BE2C (cell line): ENCODE measurements around the gene JPT2.

Experiments used
- DNase-seq: peaks from one replicate; pipeline ENCODE4 v3.0.0-alpha.2; 2020
- H3K27me3 ChIP-seq: fragments of 250-450 bp; sonication (Bioruptor Pico); 2 replicates; pipeline ENCODE4 v1.5.1; 2020; ENCODE audit warnings: mild to moderate bottlenecking
- H3K36me3 ChIP-seq: fragments of 250-450 bp; sonication (Bioruptor Pico); 2 replicates; pipeline ENCODE4 v1.5.1; 2020; ENCODE audit warnings: mild to moderate bottlenecking
- H3K4me1 ChIP-seq: fragments of 250-450 bp; sonication (Bioruptor Pico); 2 replicates; pipeline ENCODE4 v1.5.1; 2020
- H3K4me3 ChIP-seq: 2 replicates; pipeline ENCODE4 v1.5.1; 2011; ENCODE audit warnings: low read depth, low read length
- H3K9me3 ChIP-seq: fragments of 250-450 bp; sonication (Bioruptor Pico); 2 replicates; pipeline ENCODE4 v1.5.1; 2020
- TF ChIP-seq, protein P1 (sequence below): IDR thresholded peaks from 2 replicates; pipeline ENCODE4 v1.5.1; 2012; ENCODE audit warnings: mild to moderate bottlenecking, low read depth, low read length

JPT2 gene

DNA sequence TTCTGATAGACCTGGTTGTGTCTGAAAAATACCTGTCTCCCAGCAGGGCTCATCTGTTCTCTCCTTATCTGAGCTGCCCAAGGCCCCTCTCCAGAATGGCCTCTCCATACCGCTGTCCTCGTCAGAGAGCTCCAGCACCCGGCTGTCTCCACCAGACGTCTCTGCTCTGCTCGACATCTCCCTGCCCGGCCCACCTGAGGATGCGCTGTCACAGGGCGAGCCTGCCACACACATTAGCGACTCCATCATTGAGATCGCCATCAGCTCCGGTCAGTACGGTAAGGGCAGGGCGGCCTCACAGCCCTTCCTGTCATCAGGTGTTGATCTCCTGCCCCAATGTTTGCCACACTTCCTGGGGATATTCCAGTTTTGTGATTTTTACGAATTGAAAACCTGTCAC is 10.2 kb upstream of the JPT2 start:
- Histone ChIP-seq H3K36me3 (peaks cover 60% of the 10 kb centered on the region), H3K27me3 (no peaks in the 10 kb centered on the region), H3K4me3 (no peak overlapping the region), H3K9me3 (no peaks in the 10 kb centered on the region), H3K4me1 (no peaks in the 10 kb centered on the region)
- TF ChIP-seq, protein P1, sequence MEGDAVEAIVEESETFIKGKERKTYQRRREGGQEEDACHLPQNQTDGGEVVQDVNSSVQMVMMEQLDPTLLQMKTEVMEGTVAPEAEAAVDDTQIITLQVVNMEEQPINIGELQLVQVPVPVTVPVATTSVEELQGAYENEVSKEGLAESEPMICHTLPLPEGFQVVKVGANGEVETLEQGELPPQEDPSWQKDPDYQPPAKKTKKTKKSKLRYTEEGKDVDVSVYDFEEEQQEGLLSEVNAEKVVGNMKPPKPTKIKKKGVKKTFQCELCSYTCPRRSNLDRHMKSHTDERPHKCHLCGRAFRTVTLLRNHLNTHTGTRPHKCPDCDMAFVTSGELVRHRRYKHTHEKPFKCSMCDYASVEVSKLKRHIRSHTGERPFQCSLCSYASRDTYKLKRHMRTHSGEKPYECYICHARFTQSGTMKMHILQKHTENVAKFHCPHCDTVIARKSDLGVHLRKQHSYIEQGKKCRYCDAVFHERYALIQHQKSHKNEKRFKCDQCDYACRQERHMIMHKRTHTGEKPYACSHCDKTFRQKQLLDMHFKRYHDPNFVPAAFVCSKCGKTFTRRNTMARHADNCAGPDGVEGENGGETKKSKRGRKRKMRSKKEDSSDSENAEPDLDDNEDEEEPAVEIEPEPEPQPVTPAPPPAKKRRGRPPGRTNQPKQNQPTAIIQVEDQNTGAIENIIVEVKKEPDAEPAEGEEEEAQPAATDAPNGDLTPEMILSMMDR = no peak
- DNase-seq = no peak

DNA sequence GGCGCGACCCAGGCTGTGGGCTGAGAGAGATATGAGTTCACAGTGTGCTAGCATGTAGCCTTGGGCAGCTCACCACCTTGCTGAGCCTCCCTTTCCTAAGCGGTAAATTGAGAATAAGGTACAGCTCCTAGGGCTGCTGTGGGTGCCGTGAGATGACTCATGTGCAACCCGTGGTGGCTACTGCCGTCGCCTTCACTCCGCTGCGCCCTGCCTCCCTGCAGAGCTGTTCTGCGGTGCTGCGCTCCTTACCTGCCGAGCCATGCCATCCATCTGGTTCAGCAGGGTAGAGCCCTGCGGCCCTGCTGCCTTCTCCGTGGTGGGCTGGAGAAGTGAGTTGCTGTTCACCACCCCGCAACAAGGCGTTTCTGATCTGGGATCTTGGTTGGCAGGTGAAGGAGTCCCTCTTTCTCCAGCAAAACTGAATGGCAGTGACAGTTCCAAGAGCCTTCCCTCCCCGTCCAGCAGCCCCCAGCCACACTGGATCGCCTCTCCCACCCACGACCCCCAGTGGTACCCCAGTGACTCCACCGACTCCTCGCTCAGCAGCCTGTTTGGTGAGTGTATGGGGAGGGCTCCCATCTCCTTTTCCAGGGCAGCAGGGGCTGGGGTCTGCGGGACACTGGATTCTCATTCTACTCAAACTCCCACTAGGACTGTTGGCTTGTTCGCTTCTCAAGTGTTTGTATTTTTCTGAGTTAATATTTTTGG is 9.3 kb upstream of the JPT2 start:
- Histone ChIP-seq H3K27me3 (no peaks in the 10 kb centered on the region), H3K4me1 (no peaks in the 10 kb centered on the region), H3K36me3 (peaks cover 56% of the 10 kb centered on the region), H3K4me3 (no peak overlapping the region), H3K9me3 (no peaks in the 10 kb centered on the region)
- no peak for DNase-seq
- TF ChIP-seq, protein P1 = no peak

DNA sequence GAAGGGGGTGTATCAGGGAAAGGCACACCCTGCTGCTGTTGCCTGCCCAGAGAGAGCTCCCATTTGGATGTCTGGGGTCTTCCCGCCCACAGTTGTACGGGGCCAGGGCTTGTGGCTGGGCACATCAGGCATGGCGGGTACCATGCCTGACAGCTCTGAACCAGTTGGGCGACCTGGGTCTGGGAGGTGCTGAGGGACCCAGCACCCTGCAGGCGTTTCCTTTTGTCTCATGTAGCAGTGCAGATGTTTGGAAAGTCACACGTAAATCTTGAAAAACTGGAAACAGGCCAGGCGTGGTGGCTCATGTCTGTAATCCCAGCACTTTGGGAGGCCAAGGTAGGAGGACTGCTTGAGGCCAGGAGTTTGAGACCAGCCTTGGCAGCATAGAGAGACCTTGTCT is 8.4 kb upstream of the JPT2 start:
- no peaks in the 10 kb centered on the region for H3K27me3 ChIP-seq
- TF ChIP-seq, protein P1 = no peak
- H3K36me3 ChIP-seq = peaks cover 56% of the 10 kb centered on the region
- no peaks in the 10 kb centered on the region for H3K9me3 ChIP-seq
- no peak overlapping the region for H3K4me3 ChIP-seq
- no peak for DNase-seq
- no peaks in the 10 kb centered on the region for H3K4me1 ChIP-seq

DNA sequence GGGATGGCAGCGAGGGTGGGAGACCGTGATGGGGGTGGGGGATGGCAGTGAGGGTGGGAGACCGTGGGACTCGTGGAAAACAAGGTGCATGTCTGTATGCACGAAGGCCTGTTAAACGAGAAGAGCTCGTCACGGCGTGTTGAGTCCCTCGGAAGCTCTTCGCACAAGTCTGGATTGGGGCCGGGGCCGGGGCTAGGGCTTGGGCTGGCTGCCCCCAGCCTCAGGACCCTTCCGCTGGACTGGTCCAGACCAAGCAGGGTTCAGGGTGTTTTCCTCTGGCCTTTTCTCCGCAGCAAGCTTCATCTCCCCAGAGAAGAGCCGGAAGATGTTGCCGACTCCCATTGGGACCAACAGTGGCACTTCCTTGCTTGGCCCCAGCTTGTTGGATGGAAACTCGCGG is 7.7 kb upstream of the JPT2 start:
- H3K36me3 ChIP-seq = peaks cover 56% of the 10 kb centered on the region
- no peaks in the 10 kb centered on the region for H3K4me1 ChIP-seq
- H3K27me3 ChIP-seq = no peaks in the 10 kb centered on the region
- no peak for DNase-seq
- no peaks in the 10 kb centered on the region for H3K9me3 ChIP-seq
- no peak overlapping the region for H3K4me3 ChIP-seq
- TF ChIP-seq, protein P1 = no peak

DNA sequence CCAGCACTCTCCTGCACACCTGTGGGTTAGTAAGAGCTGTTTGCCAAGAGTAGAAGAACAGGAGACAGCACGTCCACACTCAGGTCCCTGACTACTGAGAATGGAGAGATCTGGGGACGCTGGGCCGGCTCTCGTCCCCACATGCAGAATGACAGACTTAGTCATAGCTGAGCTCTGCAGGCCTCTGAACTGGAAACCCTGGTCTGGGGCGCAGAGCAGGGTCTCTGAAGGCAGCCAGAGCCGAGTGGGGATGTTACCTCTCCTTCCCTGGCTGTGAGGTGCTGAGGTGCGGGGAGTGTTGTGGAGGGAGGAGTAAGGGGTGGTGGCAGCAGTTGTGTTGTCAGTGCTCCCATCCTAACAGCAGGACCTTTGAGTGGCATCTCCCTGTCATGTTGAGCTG is 7.2 kb upstream of the JPT2 start:
- Histone ChIP-seq H3K9me3 (no peaks in the 10 kb centered on the region), H3K4me3 (no peak overlapping the region), H3K36me3 (peaks cover 55% of the 10 kb centered on the region), H3K4me1 (no peaks in the 10 kb centered on the region), H3K27me3 (no peaks in the 10 kb centered on the region)
- TF ChIP-seq, protein P1 = no peak
- DNase-seq = no peak

DNA sequence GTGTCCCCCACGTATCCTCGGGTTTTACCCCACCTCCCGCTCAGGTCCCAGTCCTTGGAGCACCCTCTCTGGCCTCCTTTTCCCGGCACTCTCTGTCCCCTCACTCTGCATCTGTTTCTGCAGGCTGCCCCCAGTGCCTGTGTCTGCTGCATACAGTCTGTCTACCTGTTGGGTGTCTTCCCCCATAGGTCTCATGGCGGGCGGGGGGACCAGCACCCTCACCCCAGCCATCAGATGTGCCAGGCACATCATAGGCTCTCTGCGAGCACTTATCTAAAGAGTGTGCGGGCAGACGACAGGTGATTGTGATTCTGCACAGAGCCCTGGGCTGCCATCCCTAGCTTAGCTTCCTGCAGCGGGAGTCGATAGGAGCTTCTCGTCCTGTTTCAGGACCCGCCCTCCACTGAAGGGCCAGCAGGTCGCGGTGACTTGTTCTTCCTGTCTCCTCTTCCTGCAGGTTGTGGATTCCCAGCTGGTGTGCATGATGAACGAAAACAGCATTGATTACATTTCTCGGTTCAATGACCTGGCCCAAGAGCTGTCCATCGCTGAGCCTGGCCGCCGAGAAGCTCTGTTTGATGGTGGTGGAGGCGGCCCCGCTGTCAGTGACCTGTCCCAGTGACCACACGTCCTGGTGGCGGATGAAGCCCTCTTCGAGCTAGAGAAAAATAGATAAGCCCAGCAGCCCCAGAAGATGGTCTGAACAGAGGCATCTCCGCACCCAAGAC is 4.5 kb upstream of the JPT2 start:
- no peak for DNase-seq
- no peaks in the 10 kb centered on the region for H3K9me3 ChIP-seq
- TF ChIP-seq, protein P1 = no peak
- no peaks in the 10 kb centered on the region for H3K27me3 ChIP-seq
- H3K36me3 ChIP-seq = peaks cover 28% of the 10 kb centered on the region
- no peaks in the 10 kb centered on the region for H3K4me1 ChIP-seq
- no peak overlapping the region for H3K4me3 ChIP-seq
